NB4 (cell line): ENCODE measurements around the gene ADAMTS16.

ENCODE experiments used
- MYC ChIP-seq: IDR thresholded peaks from 2 replicates; pipeline ENCODE4 v1.6.1; 2011; ENCODE audit warnings: low read depth, low read length
- POLR2A ChIP-seq: IDR thresholded peaks from 2 replicates; pipeline ENCODE4 v1.6.1; 2011; ENCODE audit warnings: mild to moderate bottlenecking; ENCODE audit not compliant: insufficient read length; ENCODE audit errors: extremely low read depth
- TF ChIP-seq, protein P1 (sequence below): IDR thresholded peaks from 2 replicates; pipeline ENCODE4 v1.6.1; 2011; ENCODE audit warnings: low read depth, low read length
- TF ChIP-seq, protein P2 (sequence below): IDR thresholded peaks from one replicate; pipeline ENCODE4 v1.5.1; 2012; ENCODE audit warnings: low read depth, low read length

GRCh38 chr5:5320062-5320805 lies 180.1 kb downstream of the ADAMTS16 start:
- TF ChIP-seq, protein P1, sequence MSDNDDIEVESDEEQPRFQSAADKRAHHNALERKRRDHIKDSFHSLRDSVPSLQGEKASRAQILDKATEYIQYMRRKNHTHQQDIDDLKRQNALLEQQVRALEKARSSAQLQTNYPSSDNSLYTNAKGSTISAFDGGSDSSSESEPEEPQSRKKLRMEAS: no peak
- TF ChIP-seq POLR2A (no peak), MYC (no peak)
- TF ChIP-seq, protein P2, sequence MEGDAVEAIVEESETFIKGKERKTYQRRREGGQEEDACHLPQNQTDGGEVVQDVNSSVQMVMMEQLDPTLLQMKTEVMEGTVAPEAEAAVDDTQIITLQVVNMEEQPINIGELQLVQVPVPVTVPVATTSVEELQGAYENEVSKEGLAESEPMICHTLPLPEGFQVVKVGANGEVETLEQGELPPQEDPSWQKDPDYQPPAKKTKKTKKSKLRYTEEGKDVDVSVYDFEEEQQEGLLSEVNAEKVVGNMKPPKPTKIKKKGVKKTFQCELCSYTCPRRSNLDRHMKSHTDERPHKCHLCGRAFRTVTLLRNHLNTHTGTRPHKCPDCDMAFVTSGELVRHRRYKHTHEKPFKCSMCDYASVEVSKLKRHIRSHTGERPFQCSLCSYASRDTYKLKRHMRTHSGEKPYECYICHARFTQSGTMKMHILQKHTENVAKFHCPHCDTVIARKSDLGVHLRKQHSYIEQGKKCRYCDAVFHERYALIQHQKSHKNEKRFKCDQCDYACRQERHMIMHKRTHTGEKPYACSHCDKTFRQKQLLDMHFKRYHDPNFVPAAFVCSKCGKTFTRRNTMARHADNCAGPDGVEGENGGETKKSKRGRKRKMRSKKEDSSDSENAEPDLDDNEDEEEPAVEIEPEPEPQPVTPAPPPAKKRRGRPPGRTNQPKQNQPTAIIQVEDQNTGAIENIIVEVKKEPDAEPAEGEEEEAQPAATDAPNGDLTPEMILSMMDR: no peak
